Measurements from ENCODE around the gene MYOM3. TPM values are rescaled to one million over a fixed set of nuclear protein-coding genes. Genes with fewer than 3 reads are reported as not detected.

Gene MYOM3
- total RNA-seq, 2 donors from 2014 or later, result 0.11 to 0.15 TPM

DNA sequence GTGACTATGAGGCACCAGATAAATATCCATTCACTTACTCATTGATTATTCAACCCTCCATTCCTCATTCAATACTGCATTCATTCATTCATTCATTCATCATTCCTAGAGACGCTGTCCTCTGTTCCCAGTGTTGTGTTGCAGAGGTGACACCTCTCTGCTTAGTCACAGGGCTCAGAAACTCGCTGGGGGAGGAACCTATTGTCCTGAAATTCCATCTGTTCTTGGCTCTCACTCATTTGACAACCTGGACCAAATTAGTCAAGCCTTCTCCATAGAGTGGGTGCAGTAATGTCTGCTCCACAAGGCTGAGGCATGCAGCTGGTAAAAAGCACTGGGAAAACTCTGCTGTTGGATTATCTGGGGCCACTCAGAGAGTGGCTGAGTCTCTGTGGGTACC is 49.7 kb downstream of the MYOM3 start:
- TF ChIP-seq CTCF (conservative IDR thresholded peaks at IDR 0.05), result no peak
- no peaks in the 10 kb centered on the region for H3K9me3 ChIP-seq (ENCODE audit: control insufficient read depth, low read length)
- H3K27me3 ChIP-seq (ENCODE audit: control insufficient read depth, insufficient read depth, low read length, poor library complexity, severe bottlenecking), result no peaks in the 10 kb centered on the region
- no peak overlapping the region for H3K4me3 Mint-ChIP-seq
- no peak overlapping the region for H3K27ac Mint-ChIP-seq
- H3K27me3 Mint-ChIP-seq (ENCODE audit: insufficient read depth), result peaks cover 7% of the 10 kb centered on the region
- H3K27ac ChIP-seq (ENCODE audit: low read depth, low read length), result no peak overlapping the region
- peaks cover 10% of the 10 kb centered on the region for H3K9me3 Mint-ChIP-seq
- DNase-seq, result no peak
- H3K36me3 ChIP-seq (ENCODE audit: control insufficient read depth, insufficient read depth, low read length), result no peaks in the 10 kb centered on the region
- no peak overlapping the region for H3K4me3 ChIP-seq (ENCODE audit: low read length)
- H3K4me1 Mint-ChIP-seq, result no peaks in the 10 kb centered on the region
- H3K4me1 ChIP-seq (ENCODE audit: control insufficient read depth, insufficient read depth, low read length), result no peaks in the 10 kb centered on the region
- no peak overlapping the region for H3K9ac ChIP-seq (ENCODE audit: extremely low read depth, low read length, poor library complexity, severe bottlenecking)
- WGBS, 2 experiments (ENCODE audit: insufficient coverage in 1 of 2, insufficient read length in 1 of 2), result 84 to 88% methylated on average over 2 of the region's 2 CpGs
- no peaks in the 10 kb centered on the region for H3K36me3 Mint-ChIP-seq (ENCODE audit: low read depth)

DNA sequence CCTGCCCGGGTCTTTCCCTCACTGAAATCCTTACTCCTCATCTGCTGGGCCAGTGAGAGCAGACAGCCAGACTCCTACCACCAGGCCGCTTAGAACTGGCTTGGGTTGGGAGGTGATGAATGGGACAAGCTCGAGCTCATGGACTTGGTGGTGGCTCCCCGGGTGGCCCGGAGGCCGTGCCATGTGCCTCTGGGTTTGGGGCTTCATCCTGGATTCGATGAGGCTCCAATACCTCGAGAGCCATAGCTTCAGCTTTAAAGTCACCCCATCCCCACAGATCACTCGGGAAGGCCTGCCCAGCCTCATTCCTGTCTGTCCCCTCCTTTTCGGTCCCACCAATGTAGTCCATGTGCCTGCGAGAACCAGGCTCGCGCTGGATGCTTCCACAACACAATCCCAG is 51.5 kb downstream of the MYOM3 start:
- no peak for TF ChIP-seq CTCF (conservative IDR thresholded peaks at IDR 0.05)
- Mint-ChIP-seq H3K27me3 (ENCODE audit: insufficient read depth) (peaks cover 5% of the 10 kb centered on the region), H3K4me3 (no peak overlapping the region), H3K9me3 (peaks cover 10% of the 10 kb centered on the region), H3K4me1 (no peaks in the 10 kb centered on the region), H3K36me3 (ENCODE audit: low read depth) (no peaks in the 10 kb centered on the region), H3K27ac (no peak overlapping the region)
- no peak overlapping the region for H3K9ac ChIP-seq (ENCODE audit: extremely low read depth, low read length, poor library complexity, severe bottlenecking)
- no peak overlapping the region for H3K27ac ChIP-seq (ENCODE audit: low read depth, low read length)
- H3K36me3 ChIP-seq (ENCODE audit: control insufficient read depth, insufficient read depth, low read length), result no peaks in the 10 kb centered on the region
- no peaks in the 10 kb centered on the region for H3K27me3 ChIP-seq (ENCODE audit: control insufficient read depth, insufficient read depth, low read length, poor library complexity, severe bottlenecking)
- H3K4me3 ChIP-seq (ENCODE audit: low read length), result no peak overlapping the region
- 94% methylated on average over 11 to 13 of the region's 13 CpGs for WGBS, 2 experiments (ENCODE audit: insufficient coverage in 1 of 2, insufficient read length in 1 of 2)
- no peaks in the 10 kb centered on the region for H3K4me1 ChIP-seq (ENCODE audit: control insufficient read depth, insufficient read depth, low read length)
- H3K9me3 ChIP-seq (ENCODE audit: control insufficient read depth, low read length), result no peaks in the 10 kb centered on the region
- DNase-seq, result no peak

DNA sequence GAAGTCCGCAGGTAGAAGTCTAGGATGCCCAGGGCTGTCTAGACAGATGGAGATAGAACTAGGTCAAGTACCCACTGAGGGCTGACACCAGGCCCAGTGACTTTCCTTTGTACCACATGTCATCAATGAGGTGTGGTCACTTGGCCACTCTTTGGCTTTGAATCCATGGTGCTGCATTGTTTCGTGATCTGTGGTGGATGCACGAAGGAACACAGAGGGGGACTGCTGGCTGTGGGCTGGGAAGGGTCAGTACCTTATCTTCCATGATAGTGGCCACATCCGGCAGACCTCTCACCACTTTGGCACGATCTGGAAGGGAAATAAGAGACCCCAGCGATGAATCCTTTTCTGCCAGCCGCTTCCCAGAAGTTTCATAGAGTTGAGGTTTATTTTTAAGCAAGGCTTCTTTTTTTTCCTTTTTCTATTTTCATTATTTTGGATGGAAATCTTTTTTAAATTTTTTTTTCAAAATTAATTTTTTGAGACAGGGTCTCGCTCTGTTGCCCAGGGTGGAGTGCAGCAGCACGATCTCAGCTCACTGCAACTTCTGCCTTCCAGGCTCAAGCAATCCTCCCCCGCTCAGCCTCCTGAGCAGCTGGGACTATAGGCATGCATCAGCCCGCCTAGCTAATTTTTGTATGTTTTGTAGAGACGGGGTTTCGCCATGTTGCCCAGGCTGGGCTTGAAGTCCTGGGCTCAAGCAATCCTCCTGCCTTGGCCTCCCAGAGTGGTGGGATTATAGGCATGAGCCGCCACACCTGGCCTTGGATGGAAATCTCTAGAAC is 53.1 kb downstream of the MYOM3 start:
- Mint-ChIP-seq H3K36me3 (ENCODE audit: low read depth) (no peaks in the 10 kb centered on the region), H3K27me3 (ENCODE audit: insufficient read depth) (peaks cover 5% of the 10 kb centered on the region), H3K9me3 (peaks cover 10% of the 10 kb centered on the region), H3K4me1 (no peaks in the 10 kb centered on the region), H3K27ac (no peak overlapping the region), H3K4me3 (no peak overlapping the region)
- TF ChIP-seq CTCF (conservative IDR thresholded peaks at IDR 0.05), result no peak
- no peak overlapping the region for H3K4me3 ChIP-seq (ENCODE audit: low read length)
- no peak for DNase-seq
- H3K4me1 ChIP-seq (ENCODE audit: control insufficient read depth, insufficient read depth, low read length), result no peaks in the 10 kb centered on the region
- no peaks in the 10 kb centered on the region for H3K27me3 ChIP-seq (ENCODE audit: control insufficient read depth, insufficient read depth, low read length, poor library complexity, severe bottlenecking)
- no peaks in the 10 kb centered on the region for H3K36me3 ChIP-seq (ENCODE audit: control insufficient read depth, insufficient read depth, low read length)
- H3K9ac ChIP-seq (ENCODE audit: extremely low read depth, low read length, poor library complexity, severe bottlenecking), result no peak overlapping the region
- H3K27ac ChIP-seq (ENCODE audit: low read depth, low read length), result no peak overlapping the region
- 91 to 96% methylated on average over 10 to 14 of the region's 14 CpGs for WGBS, 2 experiments (ENCODE audit: insufficient coverage in 1 of 2, insufficient read length in 1 of 2)
- H3K9me3 ChIP-seq (ENCODE audit: control insufficient read depth, low read length), result no peaks in the 10 kb centered on the region

Measured in endodermal cell (in vitro differentiated cells).